ENCODE measurements around the gene CTXN1.

Gene CTXN1

GRCh38 chr19:7903244-7904073 is 22.5 kb downstream of the CTXN1 start, which contains the start of gene MAP2K7 (continued):
- TF ChIP-seq ZNF488 (tag by site-specific recombination; IDR thresholded peaks at IDR 0.05), result no peak
- no peak for TF ChIP-seq ZNF785 (tag by site-specific recombination; IDR thresholded peaks at IDR 0.05)
- TF ChIP-seq ZNF214 (tag by site-specific recombination; IDR thresholded peaks at IDR 0.05; ENCODE audit: borderline replicate concordance), result no peak
- TF ChIP-seq ZBTB48 (tag by site-specific recombination; IDR thresholded peaks at IDR 0.05), result peak; percentile 95
- peak; percentile 57; the same call in 1 of the 2 replicates for TF ChIP-seq ZFHX2 (tag by site-specific recombination; conservative IDR thresholded peaks at IDR 0.05)
- TF ChIP-seq ZNF292 (tag by site-specific recombination; IDR thresholded peaks at IDR 0.05; ENCODE audit: borderline replicate concordance, low read depth), result no peak
- TF ChIP-seq KLF1 (tag by site-specific recombination; IDR thresholded peaks at IDR 0.05), result no peak
- no peak for TF ChIP-seq ZNF544 (tag by site-specific recombination; IDR thresholded peaks at IDR 0.05)
- TF ChIP-seq SCRT1 (tag by site-specific recombination; IDR thresholded peaks at IDR 0.05; ENCODE audit: borderline replicate concordance), result no peak
- TF ChIP-seq ZNF169 (tag by site-specific recombination; IDR thresholded peaks at IDR 0.05), result no peak
- TF ChIP-seq ZNF26 (tag by site-specific recombination; IDR thresholded peaks at IDR 0.05), result no peak
- no peak for TF ChIP-seq ZNF473 (tag by site-specific recombination; IDR thresholded peaks at IDR 0.05)
- no peak for TF ChIP-seq AEBP2 (tag by site-specific recombination; IDR thresholded peaks at IDR 0.05; ENCODE audit: borderline replicate concordance)

GRCh38 chr19:7902796-7903243 is 23.1 kb downstream of the CTXN1 start:
- Histone ChIP-seq H3K4me3 (ENCODE audit: low read depth, low read length) (peak overlapping the region; percentile 62), H3K27ac (ENCODE audit: extremely low read depth, low read depth, low read length) (peak overlapping the region; percentile 80), H3K36me3 (ENCODE audit: control insufficient read depth in 2 of 2, insufficient read depth in 1 of 2, low read length in 2 of 2) (peaks cover 0 to 42% of the 10 kb centered on the region in 2 experiments; a peak in 1 of 3 replicates), H3K9me3 (ENCODE audit: control insufficient read depth, insufficient read depth, low read depth, low read length) (no peaks in the 10 kb centered on the region), H3K4me1 (ENCODE audit: control insufficient read depth, insufficient read depth, low read length) (peaks cover 5% of the 10 kb centered on the region; the same call in 1 of the 2 replicates)
- TF ChIP-seq ZNF114 (tag by site-specific recombination; IDR thresholded peaks at IDR 0.05), result no peak
- 0 out of 2 replicates have a peak, but pooled peaks have one; percentile 21 for TF ChIP-seq HIC1 (tag by site-specific recombination; IDR thresholded peaks at IDR 0.05)
- 0 out of 2 replicates have a peak, but pooled peaks have one; percentile 20 for TF ChIP-seq PRDM10 (tag by site-specific recombination; IDR thresholded peaks at IDR 0.05)
- TF ChIP-seq PBX3 (CRISPR knock-in tag; IDR thresholded peaks at IDR 0.05), result peak; percentile 48; the same call in 1 of the 2 replicates
- ChIA-PET CTCF (interaction anchor here (0.5 to 1.5 kb wide), 8 partner anchors 13 to 376 kb away, joined by 3 to 12 read pairs (median 4); no protein-coding TSS in a partner anchor), POLR2A (interaction anchor here (0.6 to 3.4 kb wide), 24 partner anchors 9 to 803 kb away, joined by 3 to 25 read pairs (median 8); partner anchors contain the start of genes LRRC8E, PRR36, SNAPC2 and TGFBR3L)
